GM23248 (cell line): ENCODE data around the gene HDAC3.

Experiments
- EZH2 ChIP-seq: fragments of 200-600 bp; sonication (generic); IDR thresholded peaks from 2 replicates; pipeline ENCODE4 v1.6.1; 2018; ENCODE audit warnings: antibody characterized with exemption, mild to moderate bottlenecking; ENCODE audit not compliant: insufficient read depth, poor library complexity, severe bottlenecking
- EZH2phosphoT487 ChIP-seq: fragments of 200-600 bp; sonication (generic); IDR thresholded peaks from 2 replicates; pipeline ENCODE4 v1.6.1; 2018; ENCODE audit warnings: antibody characterized with exemption, moderate library complexity, mild to moderate bottlenecking, low read depth; ENCODE audit not compliant: insufficient read depth

- no peak for TF ChIP-seq EZH2phosphoT487
- no peak for TF ChIP-seq EZH2
Observed at GRCh38 chr5:141623186-141623585, 13.5 kb downstream of the HDAC3 start.
